HG02943 (cell line): Measurements from ENCODE around the gene MAN2B2.
A peak's percentile ranks its signal among the peaks of the same experiment; 100 is the strongest.

Source experiments
- ATAC-seq: cut with Tn5 transposase; IDR thresholded peaks from one replicate; pipeline ENCODE4 v1.9.1; 2021; ENCODE audit warnings: mild to moderate bottlenecking, low read depth, moderate library complexity; ENCODE audit not compliant: unreplicated experiment

MAN2B2 gene

GRCh38 chr4:6566391-6567190 lies 8.4 kb upstream of the MAN2B2 start:
- no peak for ATAC-seq

- ATAC-seq: no peak
Measured at GRCh38 chr4:6567218-6567617, 7.8 kb upstream of the MAN2B2 start.

GRCh38 chr4:6568148-6568547 lies 6.8 kb upstream of the MAN2B2 start:
- no peak for ATAC-seq

- ATAC-seq: no peak
Measured at GRCh38 chr4:6568689-6569332, 6.2 kb upstream of the MAN2B2 start.

GRCh38 chr4:6571608-6572007 lies 3.4 kb upstream of the MAN2B2 start:
- ATAC-seq: no peak

- no peak for ATAC-seq
Measured at GRCh38 chr4:6573551-6573950, 1.4 kb upstream of the MAN2B2 start.

- ATAC-seq: no peak
Measured at GRCh38 chr4:6573986-6574746, 823 bp upstream of the MAN2B2 start.

- peak; percentile 17 for ATAC-seq
Measured at GRCh38 chr4:6575503-6576240, 683 bp downstream of the MAN2B2 start.

GRCh38 chr4:6576512-6576911 lies 1.5 kb downstream of the MAN2B2 start:
- ATAC-seq: no peak

- no peak for ATAC-seq
Measured at GRCh38 chr4:6576932-6577331, 1.9 kb downstream of the MAN2B2 start.

- ATAC-seq: no peak
Measured at GRCh38 chr4:6577409-6577808, 2.4 kb downstream of the MAN2B2 start.

GRCh38 chr4:6578221-6578620 lies 3.2 kb downstream of the MAN2B2 start:
- ATAC-seq: no peak

- ATAC-seq: no peak
Measured at GRCh38 chr4:6580353-6580752, 5.4 kb downstream of the MAN2B2 start.

- no peak for ATAC-seq
Measured at GRCh38 chr4:6581566-6582121, 6.7 kb downstream of the MAN2B2 start.

GRCh38 chr4:6582889-6583490 lies 8.0 kb downstream of the MAN2B2 start:
- no peak for ATAC-seq

GRCh38 chr4:6584865-6585264 lies 9.9 kb downstream of the MAN2B2 start:
- no peak for ATAC-seq

- ATAC-seq: no peak
Measured at GRCh38 chr4:6586715-6587325, 11.8 kb downstream of the MAN2B2 start.

GRCh38 chr4:6589444-6589843 lies 14.5 kb downstream of the MAN2B2 start:
- ATAC-seq: no peak

GRCh38 chr4:6591313-6591712 lies 16.3 kb downstream of the MAN2B2 start:
- no peak for ATAC-seq

GRCh38 chr4:6591781-6592180 lies 16.8 kb downstream of the MAN2B2 start:
- no peak for ATAC-seq
